KMS-11 (cell line): ENCODE results near the gene KLF16.

ENCODE experiments used
- H2AFZ ChIP-seq: fragments of 200-600 bp; sonication (generic); 2 replicates; pipeline ENCODE4 v1.6.1; 2016; ENCODE audit warnings: antibody characterized with exemption, mixed run types, low read depth
- H3K27ac ChIP-seq: fragments of 200-600 bp; sonication (generic); 2 replicates; pipeline ENCODE4 v1.6.1; 2016; ENCODE audit warnings: mild to moderate bottlenecking, mixed run types
- H3K27me3 ChIP-seq: fragments of 200-600 bp; sonication (generic); 2 replicates; pipeline ENCODE4 v1.6.1; 2017; ENCODE audit warnings: mild to moderate bottlenecking, low read depth, mixed run types, moderate library complexity; ENCODE audit not compliant: insufficient read depth
- H3K36me3 ChIP-seq: fragments of 200-600 bp; sonication (generic); 2 replicates; pipeline ENCODE4 v1.6.1; 2017; ENCODE audit warnings: mild to moderate bottlenecking, mixed run types; ENCODE audit not compliant: insufficient read depth
- H3K4me1 ChIP-seq: fragments of 200-600 bp; sonication (generic); 2 replicates; pipeline ENCODE4 v1.6.1; 2016; ENCODE audit warnings: mild to moderate bottlenecking, low read depth, mixed run types; ENCODE audit not compliant: poor library complexity, severe bottlenecking
- H3K4me2 ChIP-seq: fragments of 200-600 bp; sonication (generic); 2 replicates; pipeline ENCODE4 v1.7.0; 2016; ENCODE audit warnings: mild to moderate bottlenecking, mixed run types
- H3K4me3 ChIP-seq: fragments of 200-600 bp; sonication (generic); IDR thresholded peaks from 2 replicates; pipeline ENCODE4 v1.6.1; 2017; ENCODE audit warnings: low read depth, low read length, mixed read lengths; ENCODE audit not compliant: insufficient read depth
- H3K79me2 ChIP-seq: fragments of 200-600 bp; sonication (generic); 2 replicates; pipeline ENCODE4 v1.6.1; 2016; ENCODE audit warnings: low read depth, mixed run types; ENCODE audit not compliant: insufficient read depth
- H3K9ac ChIP-seq: fragments of 200-600 bp; sonication (generic); 2 replicates; pipeline ENCODE4 v1.6.1; 2016; ENCODE audit warnings: mild to moderate bottlenecking, mixed run types
- H4K20me1 ChIP-seq: fragments of 200-600 bp; sonication (generic); 2 replicates; pipeline ENCODE4 v1.6.1; 2016; ENCODE audit warnings: mild to moderate bottlenecking, mixed run types; ENCODE audit not compliant: insufficient read depth
- TF ChIP-seq, protein P1 (sequence below): fragments of 200-600 bp; sonication (generic); conservative IDR thresholded peaks from 2 replicates; pipeline ENCODE4 v1.6.1; 2017; ENCODE audit warnings: low read depth, mild to moderate bottlenecking, antibody characterized with exemption, low read length, moderate library complexity, mixed read lengths

The KLF16 gene

DNA sequence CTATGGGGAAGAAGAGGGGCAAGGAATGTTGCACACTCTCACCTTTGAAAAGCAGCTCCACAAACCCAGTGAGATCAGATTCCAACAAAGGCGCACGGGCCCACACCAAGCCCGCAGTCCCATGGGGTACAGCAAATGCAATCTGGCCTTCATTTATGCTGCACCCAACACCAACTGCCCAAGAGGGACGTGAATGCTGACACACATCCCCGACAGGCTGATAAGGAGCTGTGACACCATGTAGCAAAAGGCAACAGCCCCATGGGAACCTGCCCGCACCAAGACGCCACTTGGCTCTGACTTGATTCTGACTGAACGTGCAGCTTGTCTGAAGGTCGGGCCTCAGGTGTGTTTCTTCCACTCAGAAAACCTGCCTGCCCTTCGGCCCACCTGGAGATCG lies 32.4 kb downstream of the KLF16 start:
- Histone ChIP-seq H2AFZ (no peak overlapping the region), H3K4me2 (no peak overlapping the region), H3K4me1 (no peaks in the 10 kb centered on the region), H4K20me1 (no peaks in the 10 kb centered on the region), H3K36me3 (no peaks in the 10 kb centered on the region), H3K4me3 (no peak overlapping the region), H3K27me3 (no peaks in the 10 kb centered on the region), H3K79me2 (peaks cover 7% of the 10 kb centered on the region; the same call in 1 of the 2 replicates), H3K9ac (no peak overlapping the region), H3K27ac (no peak overlapping the region)
- TF ChIP-seq, protein P1, sequence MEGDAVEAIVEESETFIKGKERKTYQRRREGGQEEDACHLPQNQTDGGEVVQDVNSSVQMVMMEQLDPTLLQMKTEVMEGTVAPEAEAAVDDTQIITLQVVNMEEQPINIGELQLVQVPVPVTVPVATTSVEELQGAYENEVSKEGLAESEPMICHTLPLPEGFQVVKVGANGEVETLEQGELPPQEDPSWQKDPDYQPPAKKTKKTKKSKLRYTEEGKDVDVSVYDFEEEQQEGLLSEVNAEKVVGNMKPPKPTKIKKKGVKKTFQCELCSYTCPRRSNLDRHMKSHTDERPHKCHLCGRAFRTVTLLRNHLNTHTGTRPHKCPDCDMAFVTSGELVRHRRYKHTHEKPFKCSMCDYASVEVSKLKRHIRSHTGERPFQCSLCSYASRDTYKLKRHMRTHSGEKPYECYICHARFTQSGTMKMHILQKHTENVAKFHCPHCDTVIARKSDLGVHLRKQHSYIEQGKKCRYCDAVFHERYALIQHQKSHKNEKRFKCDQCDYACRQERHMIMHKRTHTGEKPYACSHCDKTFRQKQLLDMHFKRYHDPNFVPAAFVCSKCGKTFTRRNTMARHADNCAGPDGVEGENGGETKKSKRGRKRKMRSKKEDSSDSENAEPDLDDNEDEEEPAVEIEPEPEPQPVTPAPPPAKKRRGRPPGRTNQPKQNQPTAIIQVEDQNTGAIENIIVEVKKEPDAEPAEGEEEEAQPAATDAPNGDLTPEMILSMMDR, result no peak

DNA sequence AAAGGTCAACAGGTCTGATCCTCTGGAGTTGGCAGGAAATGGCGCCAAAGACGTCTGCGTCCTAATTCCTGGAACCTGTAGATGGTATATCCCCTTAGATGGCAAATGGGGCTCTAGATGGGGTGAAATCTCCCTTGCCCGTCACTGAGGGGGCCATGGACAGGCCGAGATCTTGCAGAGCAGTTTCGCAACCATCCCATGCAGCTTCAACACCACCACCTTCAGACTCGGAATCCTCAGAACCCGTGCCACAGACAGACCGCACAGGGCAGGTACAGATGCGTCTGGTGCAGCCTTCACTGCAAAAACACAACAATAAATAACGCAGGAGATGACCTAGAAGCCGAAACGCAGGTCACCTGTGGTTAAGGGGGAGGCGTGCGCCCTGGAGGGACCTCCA lies 32.8 kb downstream of the KLF16 start:
- Histone ChIP-seq H3K9ac (no peak overlapping the region), H3K4me3 (no peak overlapping the region), H3K27ac (no peak overlapping the region), H3K27me3 (no peaks in the 10 kb centered on the region), H3K4me2 (no peak overlapping the region), H3K79me2 (peaks cover 7% of the 10 kb centered on the region; the same call in 1 of the 2 replicates), H3K4me1 (no peaks in the 10 kb centered on the region), H2AFZ (no peak overlapping the region), H3K36me3 (no peaks in the 10 kb centered on the region), H4K20me1 (no peaks in the 10 kb centered on the region)
- TF ChIP-seq, protein P1, result no peak

DNA sequence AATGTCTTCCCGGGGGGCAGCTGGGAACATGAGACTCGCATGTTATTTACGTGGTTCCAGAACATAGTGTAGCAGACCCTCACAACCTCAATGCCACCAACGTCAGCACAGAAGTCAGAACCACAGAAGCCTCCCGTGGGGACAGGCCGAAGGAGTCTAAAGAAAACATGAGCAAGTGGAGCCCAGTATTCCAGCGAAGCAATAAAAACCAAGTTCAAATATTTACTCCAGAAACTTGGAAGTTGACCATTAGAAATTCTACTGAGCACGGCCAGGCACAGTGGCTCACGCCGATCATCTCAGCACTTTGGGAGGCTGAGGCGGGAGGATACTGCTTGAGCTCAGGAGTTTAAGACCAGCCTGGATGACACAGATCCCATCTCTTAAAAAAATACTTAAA lies 33.4 kb downstream of the KLF16 start:
- H3K79me2 ChIP-seq, result peaks cover 7% of the 10 kb centered on the region; the same call in 1 of the 2 replicates
- no peak overlapping the region for H3K27ac ChIP-seq
- H2AFZ ChIP-seq, result no peak overlapping the region
- no peak overlapping the region for H3K9ac ChIP-seq
- H3K4me3 ChIP-seq, result no peak overlapping the region
- no peaks in the 10 kb centered on the region for H3K36me3 ChIP-seq
- TF ChIP-seq, protein P1, result no peak
- no peaks in the 10 kb centered on the region for H3K4me1 ChIP-seq
- H3K4me2 ChIP-seq, result no peak overlapping the region
- H3K27me3 ChIP-seq, result no peaks in the 10 kb centered on the region
- H4K20me1 ChIP-seq, result no peaks in the 10 kb centered on the region

DNA sequence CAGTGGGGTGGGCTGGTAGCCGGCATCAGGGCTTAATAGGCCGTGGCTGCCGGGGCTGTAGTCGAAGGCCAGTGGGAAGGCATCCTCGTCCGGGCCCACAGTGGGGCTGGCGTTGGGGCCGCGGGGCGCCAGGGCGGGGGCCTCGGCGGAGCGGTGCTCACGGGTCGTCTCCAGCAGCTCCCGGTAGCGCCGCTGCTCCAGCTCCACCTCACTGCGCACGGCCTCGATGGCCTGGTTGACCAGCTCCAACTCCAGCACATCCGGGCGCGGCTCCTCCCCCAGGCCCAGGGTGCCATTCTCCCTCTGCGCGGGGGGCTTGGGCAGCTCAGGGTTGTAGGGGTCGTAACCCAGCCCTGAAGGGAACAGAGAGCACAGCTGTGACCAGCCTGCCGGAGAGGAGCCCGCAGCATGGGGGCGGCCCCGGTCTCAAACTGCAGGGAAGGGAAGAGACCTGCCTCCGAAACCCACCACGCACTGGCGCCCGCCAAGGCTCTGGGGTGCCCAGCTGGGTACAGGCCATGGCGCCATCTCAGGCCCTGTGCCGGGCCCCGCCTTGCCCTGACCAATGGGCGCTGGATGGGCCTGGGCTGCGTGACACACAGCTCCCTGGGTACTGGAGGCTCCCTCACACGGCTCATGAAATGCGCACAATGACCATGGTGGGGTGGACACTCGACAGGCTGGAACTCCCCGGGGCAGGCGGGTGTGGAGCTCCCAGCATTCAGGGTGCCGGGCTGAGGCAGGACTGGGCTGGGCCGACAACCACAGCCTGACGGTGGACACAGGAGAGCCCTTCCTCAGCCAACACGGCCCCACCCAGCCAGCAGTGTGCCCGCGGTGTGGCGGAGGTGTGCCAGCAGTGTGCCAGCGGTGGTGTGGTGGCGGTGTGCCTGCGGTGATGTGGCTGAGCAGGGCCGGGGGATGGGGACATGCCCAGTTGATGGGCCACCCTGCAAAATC lies 34.8 kb downstream of the KLF16 start:
- no peak overlapping the region for H2AFZ ChIP-seq
- no peaks in the 10 kb centered on the region for H3K4me1 ChIP-seq
- H3K4me2 ChIP-seq, result no peak overlapping the region
- H4K20me1 ChIP-seq, result no peaks in the 10 kb centered on the region
- no peak overlapping the region for H3K9ac ChIP-seq
- H3K36me3 ChIP-seq, result no peaks in the 10 kb centered on the region
- no peaks in the 10 kb centered on the region for H3K27me3 ChIP-seq
- no peak overlapping the region for H3K27ac ChIP-seq
- H3K79me2 ChIP-seq, result peaks cover 7% of the 10 kb centered on the region; the same call in 1 of the 2 replicates
- TF ChIP-seq, protein P1, result no peak
- H3K4me3 ChIP-seq, result no peak overlapping the region
